Esophagus (tissue), 2 donors: ENCODE data around the gene CLEC11A. TPM values are rescaled to one million over a fixed set of nuclear protein-coding genes. Genes with fewer than 3 reads are reported as not detected.
"Not testable (repeated sequence)": the region's sequence is repeated elsewhere in the genome, so short reads cannot be mapped to it uniquely, and the experiment has no call there.

ENCODE experiments used
- H3K27ac ChIP-seq, 2 donors: one replicate each; pipeline ENCODE4 v1.5.1; 2013; ENCODE audit warnings: low read depth in 2 of 2, mild to moderate bottlenecking in 2 of 2, inconsistent platforms in 1 of 2, low read length in 1 of 2, moderate library complexity in 1 of 2
- H3K27me3 ChIP-seq, 2 donors: one replicate each; pipeline ENCODE4 v1.6.1; 2013; ENCODE audit warnings: low read length in 2 of 2, control low read depth in 1 of 2, mild to moderate bottlenecking in 1 of 2; ENCODE audit not compliant: insufficient read depth in 2 of 2, control insufficient read depth in 1 of 2
- H3K36me3 ChIP-seq, 2 donors: one replicate each; pipeline ENCODE4 v1.6.1; 2013; ENCODE audit warnings: low read length in 1 of 2; ENCODE audit not compliant: control insufficient read depth in 2 of 2, insufficient read depth in 2 of 2
- H3K4me1 ChIP-seq, 2 donors: one replicate each; pipeline ENCODE4 v1.6.1; 2013; ENCODE audit warnings: low read length in 1 of 2; ENCODE audit not compliant: control insufficient read depth in 2 of 2, insufficient read depth in 2 of 2
- H3K4me3 ChIP-seq, 2 donors: one replicate each; pipeline ENCODE4 v1.5.1; 2013; ENCODE audit warnings: low read length in 2 of 2, mild to moderate bottlenecking in 2 of 2, low read depth in 1 of 2, moderate library complexity in 1 of 2
- H3K9me3 ChIP-seq, 2 donors: one replicate each; pipeline ENCODE4 v1.6.1; 2013; ENCODE audit warnings: mild to moderate bottlenecking in 2 of 2, low read depth in 1 of 2, low read length in 1 of 2, moderate library complexity in 1 of 2; ENCODE audit not compliant: control insufficient read depth in 2 of 2, insufficient read depth in 1 of 2
- WGBS, 2 donors: extraction: QIAGEN DNeasy Blood & Tissue Kit; methylation state at CpG; one replicate each; pipeline ENCODE4 v1.1.7; 2013; 5-methylcytosine and 5-hydroxymethylcytosine counted together
- polyA plus RNA-seq, 2 donors: library from polyadenylated mRNA; stranded (reverse); fragments of 200-250 nt; gene quantifications; one replicate each; pipeline ENCODE4 v1.2.3, GENCODE V29; 2013
- donor health status: healthy with polysubstance abuse.
- donor health status: Bipolar disorder and iron deficiency.

The CLEC11A gene
- polyA plus RNA-seq, 2 donors: 3.9 to 4.8 TPM

GRCh38 chr19:50749490-50749889 is 26.3 kb downstream of the CLEC11A start:
- no peaks in the 10 kb centered on the region for H3K9me3 ChIP-seq
- 55 to 62% methylated on average over 6 of the region's 6 CpGs for WGBS, 2 donors
- H3K4me3 ChIP-seq: no peak overlapping the region
- no peaks in the 10 kb centered on the region for H3K4me1 ChIP-seq
- H3K27ac ChIP-seq: no peak overlapping the region
- H3K36me3 ChIP-seq: no peaks in the 10 kb centered on the region
- no peaks in the 10 kb centered on the region for H3K27me3 ChIP-seq

DNA sequence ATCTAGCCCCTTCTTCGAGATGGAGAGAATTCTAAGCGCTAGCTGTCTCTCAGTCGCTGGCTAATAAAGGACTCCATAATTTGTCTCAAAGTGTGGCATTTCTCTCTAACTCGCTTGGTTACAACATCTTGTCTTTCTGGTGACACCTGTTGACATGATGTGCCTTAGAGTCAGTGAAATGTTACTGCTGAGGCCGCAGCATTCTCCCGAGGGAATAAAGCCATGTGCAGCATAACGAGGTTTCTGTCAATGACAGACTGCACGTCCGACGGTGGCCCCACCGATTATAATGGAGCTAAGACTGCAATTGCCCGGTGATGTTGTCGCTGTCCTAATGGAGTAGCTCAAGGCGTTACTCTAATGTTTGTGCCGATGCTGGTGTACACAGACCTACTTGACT is 26.8 kb downstream of the CLEC11A start:
- WGBS, 2 donors: 48 to 51% methylated on average over 15 of the region's 15 CpGs
- no peaks in the 10 kb centered on the region for H3K36me3 ChIP-seq
- no peak overlapping the region for H3K4me3 ChIP-seq
- no peaks in the 10 kb centered on the region for H3K4me1 ChIP-seq
- no peaks in the 10 kb centered on the region for H3K27me3 ChIP-seq
- H3K9me3 ChIP-seq: no peaks in the 10 kb centered on the region
- no peak overlapping the region for H3K27ac ChIP-seq

- Histone ChIP-seq H3K36me3 (no peaks in the 10 kb centered on the region), H3K9me3 (no peaks in the 10 kb centered on the region), H3K27me3 (no peaks in the 10 kb centered on the region), H3K4me1 (no peaks in the 10 kb centered on the region), H3K27ac (no peak overlapping the region), H3K4me3 (no peak overlapping the region)
- 77 to 82% methylated on average over 4 of the region's 4 CpGs for WGBS, 2 donors
Measured at GRCh38 chr19:50753879-50754278, 30.7 kb downstream of the CLEC11A start.

DNA sequence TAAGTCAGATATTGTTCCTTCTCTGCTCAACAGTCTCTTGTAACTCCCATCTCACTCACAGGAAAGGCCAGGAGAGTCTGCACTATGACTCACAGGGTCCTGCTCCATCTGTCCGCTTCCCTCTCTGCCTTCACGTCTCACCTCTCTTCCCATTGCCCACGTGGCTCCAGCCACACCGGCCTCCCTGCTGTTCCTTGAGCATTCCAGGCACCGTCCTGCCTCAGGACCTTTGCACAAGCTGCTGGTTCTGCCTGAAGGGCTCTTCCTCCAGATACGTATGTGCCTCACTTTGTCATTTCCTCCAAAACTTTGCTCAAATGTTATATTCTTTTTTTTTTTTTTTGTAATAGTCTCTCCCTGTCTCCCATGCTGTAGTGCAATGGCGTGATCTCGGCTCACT is 33.1 kb downstream of the CLEC11A start:
- H3K4me3 ChIP-seq, H3K36me3 ChIP-seq, H3K27ac ChIP-seq, H3K9me3 ChIP-seq, H3K27me3 ChIP-seq, H3K4me1 ChIP-seq: not testable (repeated sequence)
- WGBS, 2 donors: 68 to 69% methylated on average over 8 of the region's 8 CpGs

DNA sequence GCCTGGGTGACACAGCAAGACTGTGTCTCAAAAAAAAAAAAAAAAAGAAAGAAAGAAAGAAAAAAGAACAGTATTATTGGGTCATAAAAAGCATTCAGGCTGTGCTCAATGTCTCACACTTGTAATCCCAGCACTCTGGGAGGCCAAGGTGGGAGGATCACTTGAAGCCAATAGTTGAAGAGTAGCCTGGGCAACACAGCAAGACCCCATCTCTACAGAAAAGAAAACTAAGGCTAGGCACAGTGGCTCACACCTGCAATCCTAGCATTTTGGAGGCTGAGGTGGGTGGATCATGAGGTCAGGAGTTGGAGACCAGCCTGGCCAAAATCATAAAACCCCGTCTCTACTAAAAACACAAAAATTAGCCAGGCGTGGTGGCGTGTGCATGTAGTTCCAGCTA is 34.5 kb downstream of the CLEC11A start:
- H3K4me3 ChIP-seq, H3K36me3 ChIP-seq, H3K4me1 ChIP-seq, H3K27me3 ChIP-seq, H3K27ac ChIP-seq, H3K9me3 ChIP-seq: not testable (repeated sequence)
- WGBS, 2 donors: 93% methylated on average over 3 of the region's 3 CpGs

DNA sequence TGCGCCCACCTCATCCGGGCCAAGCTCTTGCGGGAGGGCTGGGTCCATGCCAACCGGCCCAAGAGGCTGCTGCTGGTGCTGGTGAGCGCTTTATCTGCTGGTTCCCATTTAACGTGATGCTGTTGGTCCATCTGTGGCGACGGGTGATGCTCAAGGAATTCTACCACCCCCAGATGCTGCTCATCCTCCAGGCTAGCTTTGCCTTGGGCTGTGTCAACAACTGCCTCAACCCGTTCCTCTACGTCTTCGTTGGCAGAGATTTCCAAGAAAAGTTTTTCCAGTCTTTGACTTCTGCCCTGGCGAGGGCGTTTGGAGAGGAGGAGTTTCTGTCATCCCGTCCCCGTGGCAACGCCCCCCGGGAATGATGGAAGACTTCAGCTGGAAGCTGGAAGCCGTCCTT is 35.9 kb downstream of the CLEC11A start:
- not testable (repeated sequence) for H3K36me3 ChIP-seq, H3K27me3 ChIP-seq, H3K4me3 ChIP-seq, H3K27ac ChIP-seq, H3K4me1 ChIP-seq, H3K9me3 ChIP-seq
- 63 to 79% methylated on average over 15 to 18 of the region's 18 CpGs for WGBS, 2 donors

GRCh38 chr19:50759886-50760285 is 36.7 kb downstream of the CLEC11A start:
- H3K9me3 ChIP-seq: no peaks in the 10 kb centered on the region
- H3K27me3 ChIP-seq: no peaks in the 10 kb centered on the region
- H3K4me1 ChIP-seq: no peaks in the 10 kb centered on the region
- H3K27ac ChIP-seq: no peak overlapping the region
- 68 to 73% methylated on average over 4 of the region's 4 CpGs for WGBS, 2 donors
- no peaks in the 10 kb centered on the region for H3K36me3 ChIP-seq
- H3K4me3 ChIP-seq: no peak overlapping the region

DNA sequence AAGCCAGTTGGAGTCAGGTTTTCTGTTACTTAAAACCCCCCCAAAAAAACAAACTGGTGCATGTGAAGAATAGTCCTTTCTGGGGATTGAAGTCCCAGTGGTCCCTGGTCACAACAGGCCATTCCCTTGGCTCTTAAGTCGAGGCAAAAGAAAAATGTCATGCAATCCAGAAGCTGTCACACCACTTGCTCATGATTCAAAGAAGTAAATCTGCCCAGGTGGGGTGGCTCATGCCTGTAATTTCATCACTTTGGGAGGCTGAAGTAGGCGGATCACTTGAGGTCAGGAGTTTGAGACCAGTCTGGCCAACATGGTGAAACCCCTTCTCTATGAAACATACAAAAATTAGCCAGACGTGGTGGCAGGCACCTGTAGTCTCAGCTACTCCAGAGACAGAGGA is 38.3 kb downstream of the CLEC11A start:
- not testable (repeated sequence) for H3K27ac ChIP-seq, H3K27me3 ChIP-seq, H3K36me3 ChIP-seq, H3K4me1 ChIP-seq, H3K9me3 ChIP-seq, H3K4me3 ChIP-seq
- WGBS, 2 donors: 55 to 57% methylated on average over 3 of the region's 3 CpGs

- WGBS, 2 donors: 70 to 75% methylated on average over 9 to 13 of the region's 13 CpGs
- not testable (repeated sequence) for H3K4me3 ChIP-seq, H3K27me3 ChIP-seq, H3K36me3 ChIP-seq, H3K9me3 ChIP-seq, H3K27ac ChIP-seq, H3K4me1 ChIP-seq
Measured at GRCh38 chr19:50763521-50763920, 40.4 kb downstream of the CLEC11A start.

- H3K27ac ChIP-seq: no peak overlapping the region
- H3K27me3 ChIP-seq: no peaks in the 10 kb centered on the region
- WGBS, 2 donors: 66 to 70% methylated on average over 6 to 7 of the region's 7 CpGs
- no peaks in the 10 kb centered on the region for H3K4me1 ChIP-seq
- H3K9me3 ChIP-seq: no peaks in the 10 kb centered on the region
- H3K4me3 ChIP-seq: no peak overlapping the region
- H3K36me3 ChIP-seq: no peaks in the 10 kb centered on the region
Measured at GRCh38 chr19:50764409-50764808, 41.2 kb downstream of the CLEC11A start.
